ENCODE data around the gene TTLL1.

GRCh38 chr22:42992886-42993479 is 96.2 kb downstream of the TTLL1 start:
- TF ChIP-seq, protein P1, sequence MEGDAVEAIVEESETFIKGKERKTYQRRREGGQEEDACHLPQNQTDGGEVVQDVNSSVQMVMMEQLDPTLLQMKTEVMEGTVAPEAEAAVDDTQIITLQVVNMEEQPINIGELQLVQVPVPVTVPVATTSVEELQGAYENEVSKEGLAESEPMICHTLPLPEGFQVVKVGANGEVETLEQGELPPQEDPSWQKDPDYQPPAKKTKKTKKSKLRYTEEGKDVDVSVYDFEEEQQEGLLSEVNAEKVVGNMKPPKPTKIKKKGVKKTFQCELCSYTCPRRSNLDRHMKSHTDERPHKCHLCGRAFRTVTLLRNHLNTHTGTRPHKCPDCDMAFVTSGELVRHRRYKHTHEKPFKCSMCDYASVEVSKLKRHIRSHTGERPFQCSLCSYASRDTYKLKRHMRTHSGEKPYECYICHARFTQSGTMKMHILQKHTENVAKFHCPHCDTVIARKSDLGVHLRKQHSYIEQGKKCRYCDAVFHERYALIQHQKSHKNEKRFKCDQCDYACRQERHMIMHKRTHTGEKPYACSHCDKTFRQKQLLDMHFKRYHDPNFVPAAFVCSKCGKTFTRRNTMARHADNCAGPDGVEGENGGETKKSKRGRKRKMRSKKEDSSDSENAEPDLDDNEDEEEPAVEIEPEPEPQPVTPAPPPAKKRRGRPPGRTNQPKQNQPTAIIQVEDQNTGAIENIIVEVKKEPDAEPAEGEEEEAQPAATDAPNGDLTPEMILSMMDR (IDR thresholded peaks at IDR 0.05 in 2 of 3, conservative IDR thresholded peaks at IDR 0.05 in 1 of 3; ENCODE audit: borderline replicate concordance in 1 of 3, insufficient read depth in 1 of 3, low read depth in 2 of 3, low read length in 2 of 3), result no peak
- TF ChIP-seq ZNF274 (IDR thresholded peaks at IDR 0.05; ENCODE audit: low read depth, low read length), result no peak
- TF ChIP-seq, protein P2, sequence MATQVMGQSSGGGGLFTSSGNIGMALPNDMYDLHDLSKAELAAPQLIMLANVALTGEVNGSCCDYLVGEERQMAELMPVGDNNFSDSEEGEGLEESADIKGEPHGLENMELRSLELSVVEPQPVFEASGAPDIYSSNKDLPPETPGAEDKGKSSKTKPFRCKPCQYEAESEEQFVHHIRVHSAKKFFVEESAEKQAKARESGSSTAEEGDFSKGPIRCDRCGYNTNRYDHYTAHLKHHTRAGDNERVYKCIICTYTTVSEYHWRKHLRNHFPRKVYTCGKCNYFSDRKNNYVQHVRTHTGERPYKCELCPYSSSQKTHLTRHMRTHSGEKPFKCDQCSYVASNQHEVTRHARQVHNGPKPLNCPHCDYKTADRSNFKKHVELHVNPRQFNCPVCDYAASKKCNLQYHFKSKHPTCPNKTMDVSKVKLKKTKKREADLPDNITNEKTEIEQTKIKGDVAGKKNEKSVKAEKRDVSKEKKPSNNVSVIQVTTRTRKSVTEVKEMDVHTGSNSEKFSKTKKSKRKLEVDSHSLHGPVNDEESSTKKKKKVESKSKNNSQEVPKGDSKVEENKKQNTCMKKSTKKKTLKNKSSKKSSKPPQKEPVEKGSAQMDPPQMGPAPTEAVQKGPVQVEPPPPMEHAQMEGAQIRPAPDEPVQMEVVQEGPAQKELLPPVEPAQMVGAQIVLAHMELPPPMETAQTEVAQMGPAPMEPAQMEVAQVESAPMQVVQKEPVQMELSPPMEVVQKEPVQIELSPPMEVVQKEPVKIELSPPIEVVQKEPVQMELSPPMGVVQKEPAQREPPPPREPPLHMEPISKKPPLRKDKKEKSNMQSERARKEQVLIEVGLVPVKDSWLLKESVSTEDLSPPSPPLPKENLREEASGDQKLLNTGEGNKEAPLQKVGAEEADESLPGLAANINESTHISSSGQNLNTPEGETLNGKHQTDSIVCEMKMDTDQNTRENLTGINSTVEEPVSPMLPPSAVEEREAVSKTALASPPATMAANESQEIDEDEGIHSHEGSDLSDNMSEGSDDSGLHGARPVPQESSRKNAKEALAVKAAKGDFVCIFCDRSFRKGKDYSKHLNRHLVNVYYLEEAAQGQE (IDR thresholded peaks at IDR 0.05; ENCODE audit: low read depth), result no peak
- no peak for TF ChIP-seq FOSL1 (IDR thresholded peaks at IDR 0.05; ENCODE audit: low read depth)
- TF ChIP-seq POLR2A (IDR thresholded peaks at IDR 0.05; ENCODE audit: borderline replicate concordance, extremely low read depth, insufficient read depth, insufficient read length), result no peak
- TF ChIP-seq POLR2AphosphoS5 (IDR thresholded peaks at IDR 0.05; ENCODE audit: low read depth, low read length), result no peak
- TF ChIP-seq MAX (IDR thresholded peaks at IDR 0.05), result no peak
- no peak for TF ChIP-seq SP1 (IDR thresholded peaks at IDR 0.05; ENCODE audit: low read depth)
- TF ChIP-seq EZH2 (IDR thresholded peaks at IDR 0.05), result no peak
- TF ChIP-seq, protein P3, sequence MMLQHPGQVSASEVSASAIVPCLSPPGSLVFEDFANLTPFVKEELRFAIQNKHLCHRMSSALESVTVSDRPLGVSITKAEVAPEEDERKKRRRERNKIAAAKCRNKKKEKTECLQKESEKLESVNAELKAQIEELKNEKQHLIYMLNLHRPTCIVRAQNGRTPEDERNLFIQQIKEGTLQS (IDR thresholded peaks at IDR 0.05), result no peak
- TF ChIP-seq ZFX (IDR thresholded peaks at IDR 0.05), result no peak
